UCSD-AML1 (cell line): ENCODE measurements around the gene RRM2.

Source experiments
- DNase-seq: peaks from one replicate; lab custom pipeline; 2025; ENCODE audit not compliant: unreplicated experiment; lab: John Stamatoyannopoulos, UW

RRM2 gene

DNA sequence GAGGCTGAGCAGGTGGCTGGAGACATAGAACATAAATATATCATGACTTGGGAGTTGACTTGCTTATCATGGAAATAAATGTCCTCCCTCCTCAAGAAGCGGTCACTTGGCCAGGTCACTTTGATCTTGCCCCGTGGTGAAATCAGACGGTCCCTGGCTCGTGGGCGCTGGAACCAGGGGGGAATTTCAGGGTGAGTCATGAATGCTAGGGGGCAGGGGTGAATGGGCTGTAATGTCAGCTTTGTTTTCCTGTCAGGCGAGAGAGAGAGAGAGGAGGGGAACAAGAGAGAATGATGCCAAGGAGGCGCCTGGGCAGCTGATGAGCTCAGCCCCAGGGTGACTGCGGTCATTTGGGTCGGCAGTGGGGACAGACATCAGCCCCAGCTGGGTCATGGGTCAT is 47.7 kb downstream of the RRM2 start:
- no peak for DNase-seq

DNA sequence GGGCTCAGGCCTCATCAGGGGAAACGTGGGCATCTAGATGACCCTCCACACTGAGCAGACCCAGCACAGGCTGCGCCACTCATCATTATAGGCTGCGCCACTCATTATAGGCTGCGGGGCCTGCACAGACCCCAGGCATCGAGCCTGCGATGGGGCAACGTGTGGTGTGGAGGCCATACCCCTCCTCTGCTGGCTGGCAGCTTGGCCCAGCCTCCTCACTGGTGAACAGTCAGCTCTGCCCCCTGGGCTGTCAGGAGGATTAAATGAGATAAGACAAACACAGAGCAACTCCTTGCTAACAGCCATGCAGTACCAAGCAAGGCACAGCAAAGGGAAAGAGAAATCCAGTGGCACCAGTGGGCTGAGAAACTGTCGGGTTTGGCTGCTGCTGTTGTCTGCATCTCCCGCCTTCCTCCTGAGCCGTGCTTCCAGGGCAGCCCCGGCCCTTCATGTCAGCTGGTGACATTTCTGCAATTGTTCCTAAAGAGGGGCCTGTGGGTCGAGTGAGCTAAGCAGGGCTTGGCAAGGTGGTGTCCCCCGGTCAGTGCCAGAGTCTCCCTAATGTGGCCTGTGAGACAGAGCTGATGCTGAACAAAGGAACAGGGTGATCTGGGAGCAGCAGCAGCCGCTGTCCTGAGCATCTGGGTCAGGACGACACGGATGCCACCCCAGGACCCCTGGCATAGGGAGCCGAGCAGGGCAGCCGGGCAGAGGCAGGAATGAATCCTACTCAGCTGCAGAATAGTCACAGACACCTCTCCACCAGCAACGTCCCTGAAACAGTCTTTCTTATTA is 48.7 kb downstream of the RRM2 start:
- DNase-seq: no peak

DNA sequence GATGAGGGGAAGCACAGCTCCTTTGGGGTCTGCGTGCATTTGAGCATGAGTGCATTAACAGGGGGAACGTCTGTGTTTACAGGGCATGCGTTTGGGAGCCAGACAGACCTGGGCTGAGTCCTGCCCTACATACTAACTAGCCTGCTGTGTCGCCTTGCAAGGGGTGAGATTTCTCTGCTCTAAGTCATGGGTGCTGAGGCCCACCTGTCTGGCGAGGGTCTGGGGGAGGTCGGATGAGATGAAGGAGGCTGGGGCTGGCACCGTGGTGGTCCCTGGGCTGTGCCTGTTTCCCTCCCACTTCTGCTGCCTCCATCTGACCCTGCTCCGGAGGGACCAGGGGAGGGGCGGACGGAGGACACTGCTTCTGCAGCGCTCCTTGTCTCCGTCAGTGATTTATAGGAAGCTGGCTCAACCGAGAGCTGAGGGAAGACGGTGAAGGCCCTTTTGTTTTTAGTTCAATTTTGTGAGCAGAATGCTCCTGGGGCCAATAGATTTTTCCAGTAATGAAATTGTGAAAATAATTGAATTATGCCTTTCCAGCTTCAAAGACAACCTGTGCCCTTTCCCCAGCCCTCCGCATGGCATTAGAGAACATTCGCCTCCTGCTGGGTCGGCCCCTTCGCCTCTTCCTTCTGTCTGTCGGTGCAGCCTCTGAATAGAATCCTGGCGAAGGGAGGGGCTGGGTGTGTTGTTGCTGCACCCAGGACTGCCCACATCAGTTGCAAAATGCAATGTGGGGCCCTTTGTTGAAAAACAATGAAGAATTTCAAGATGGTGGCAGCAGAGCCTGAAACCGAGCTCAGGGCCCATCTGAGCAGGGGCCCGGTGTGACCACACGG is 49.7 kb downstream of the RRM2 start:
- no peak for DNase-seq

DNA sequence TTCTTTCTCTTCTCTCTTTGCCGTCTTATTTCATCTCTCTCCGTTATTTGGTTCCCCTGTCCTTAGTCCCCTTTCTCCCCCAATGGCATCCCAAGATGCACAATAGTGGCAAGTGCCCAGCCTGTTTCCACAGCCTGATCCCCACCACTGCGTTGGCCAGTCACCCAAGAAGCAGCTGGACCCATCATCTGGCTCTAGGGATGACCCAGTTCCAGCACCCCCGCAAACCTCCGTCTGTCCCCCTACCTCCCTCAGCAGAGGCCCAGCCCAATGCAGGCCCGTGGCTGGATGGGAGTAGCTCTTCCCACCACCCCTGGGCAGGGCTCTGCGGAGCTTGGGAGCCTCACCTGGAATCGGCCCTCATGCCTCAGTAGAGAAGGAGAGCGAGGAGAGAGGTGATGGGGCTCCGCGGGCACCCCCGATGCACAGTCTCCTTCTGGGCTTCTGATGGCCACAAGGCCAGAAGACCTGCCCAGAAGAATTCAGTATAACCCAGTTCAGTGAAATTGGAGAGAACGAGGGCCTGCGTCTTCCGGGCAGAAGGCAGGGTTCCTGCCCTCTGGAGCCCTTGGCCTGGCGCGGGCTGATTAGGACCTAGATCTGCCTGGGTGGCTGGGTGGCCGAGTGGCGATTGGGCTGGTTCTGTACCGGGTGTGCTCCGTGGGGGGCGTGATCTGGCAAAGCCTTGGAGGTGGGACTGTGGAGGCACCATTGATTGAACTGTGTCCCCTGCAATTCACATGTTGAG is 50.9 kb downstream of the RRM2 start:
- no peak for DNase-seq

DNA sequence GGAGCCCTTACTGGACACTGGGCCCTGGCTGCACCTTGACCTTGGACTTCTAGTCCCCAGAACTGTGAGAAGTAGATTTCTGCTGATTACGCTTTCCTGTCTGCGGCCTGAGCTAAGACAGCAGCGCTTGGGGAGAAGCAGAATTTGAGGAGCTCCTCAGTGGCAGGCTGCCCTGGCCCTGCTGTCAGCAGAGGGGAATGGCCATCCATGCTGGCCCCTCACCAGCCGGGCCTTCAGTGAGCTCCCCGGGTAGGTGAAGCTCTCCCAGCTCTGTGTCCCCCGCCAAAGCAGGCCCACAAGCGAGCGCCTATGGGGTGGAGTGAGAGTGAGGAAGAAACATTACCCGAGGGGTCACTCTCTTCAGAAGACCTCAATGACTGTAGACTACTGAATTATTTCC is 51.6 kb downstream of the RRM2 start:
- no peak for DNase-seq

DNA sequence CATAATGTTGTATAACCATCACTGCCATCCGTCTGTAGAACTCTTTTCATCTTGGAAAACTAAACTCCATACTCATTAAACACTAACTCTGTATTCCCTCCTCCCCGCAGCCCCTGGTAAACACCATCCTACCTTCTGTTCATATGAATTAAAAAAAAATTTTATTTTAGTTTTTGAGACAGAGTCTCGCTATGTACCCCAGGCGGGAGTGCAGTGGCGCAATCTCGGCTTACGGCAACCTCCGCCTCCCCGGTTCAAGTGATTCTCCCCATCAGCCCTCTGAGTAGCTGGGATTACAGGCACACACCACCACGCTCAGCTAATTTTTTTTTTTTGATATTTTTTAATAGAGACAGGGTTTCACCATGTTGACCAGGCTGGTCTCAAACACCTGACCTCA is 52.9 kb downstream of the RRM2 start:
- DNase-seq: no peak

DNA sequence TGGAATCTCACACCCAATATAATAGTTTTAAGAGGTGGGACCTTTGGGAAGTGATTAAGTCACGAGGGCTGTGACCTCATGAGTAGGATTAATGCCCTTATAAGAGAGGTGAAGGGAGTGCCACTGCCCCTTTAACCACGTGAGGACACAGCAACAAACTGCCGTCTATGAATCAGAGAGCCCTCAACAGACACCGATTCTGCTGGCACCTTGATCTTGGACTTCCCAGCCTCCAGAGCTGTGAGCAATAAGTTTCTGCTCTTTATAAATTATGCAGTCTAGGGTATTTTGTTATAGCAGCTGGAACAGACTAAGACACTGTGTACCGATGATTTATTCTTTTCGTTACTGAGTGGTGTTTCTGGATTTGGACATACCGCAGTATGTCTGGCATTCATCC is 56.2 kb downstream of the RRM2 start:
- no peak for DNase-seq

DNA sequence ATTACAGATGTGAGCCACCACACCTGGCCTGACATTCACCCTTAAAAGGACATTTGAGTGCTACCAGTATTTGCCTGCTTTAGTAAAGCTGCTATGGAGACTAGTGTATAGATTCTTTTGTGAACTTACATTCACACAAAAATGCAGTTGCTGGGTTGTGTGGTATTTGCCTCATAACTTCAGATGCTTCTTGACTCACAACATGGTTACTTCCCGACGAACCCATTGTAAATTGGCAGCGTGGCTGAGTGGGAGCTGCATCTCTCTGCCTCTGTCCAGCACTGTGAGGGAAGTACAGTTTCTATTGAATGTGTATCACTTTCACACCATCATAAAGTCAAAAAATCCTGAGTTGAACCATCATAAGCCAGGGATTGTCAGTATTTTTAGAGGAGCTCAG is 56.9 kb downstream of the RRM2 start:
- no peak for DNase-seq

DNA sequence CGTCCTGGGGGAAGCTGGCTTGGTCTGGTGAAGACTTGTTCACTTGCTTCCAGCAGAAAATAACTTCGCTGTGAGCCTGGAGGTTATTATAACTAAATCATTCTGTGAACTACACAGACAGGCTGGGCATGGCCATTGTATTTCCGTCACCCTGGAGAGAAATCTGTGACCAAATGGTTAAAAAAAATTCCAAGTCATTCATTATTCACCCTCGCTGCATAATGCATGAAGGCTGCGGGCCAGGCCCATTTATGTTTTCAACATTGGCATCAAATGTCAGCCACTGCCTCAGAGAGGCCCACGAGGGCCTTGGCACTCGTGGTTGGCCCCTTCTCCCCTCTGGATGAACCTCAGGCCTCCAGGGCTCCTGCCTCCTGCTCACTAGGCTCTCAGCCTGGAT is 57.7 kb downstream of the RRM2 start:
- DNase-seq: no peak
